ENCODE results near the gene GALNT9. TPM values are rescaled to one million over a fixed set of nuclear protein-coding genes. Genes with fewer than 3 reads are reported as not detected.

GALNT9 gene
- total RNA-seq, 2 donors from 2014 or later = 4.0 to 10.8 TPM

DNA sequence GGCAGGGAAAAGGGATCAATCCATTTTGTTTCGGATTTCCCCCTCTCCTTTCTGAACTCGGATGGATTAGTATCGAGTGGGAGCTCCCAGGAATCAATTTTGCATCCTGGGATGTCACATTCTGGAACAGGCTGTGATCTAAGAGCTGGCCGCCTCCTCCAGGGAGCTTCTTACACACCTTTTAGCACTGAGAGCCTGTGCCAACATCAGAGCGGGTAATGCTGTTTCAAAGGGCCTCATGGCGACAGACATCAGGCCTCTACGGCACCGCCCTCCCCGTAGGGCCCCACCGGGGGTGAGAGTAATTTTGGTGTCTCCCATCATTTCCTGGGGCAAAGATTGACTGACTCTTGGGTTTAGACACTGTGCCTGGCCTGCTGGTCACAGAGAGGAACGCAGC, 2.7 kb downstream of the GALNT9 start:
- no peak overlapping the region for H3K27ac ChIP-seq
- peaks cover 0 to 4% of the 10 kb centered on the region in 2 donors for H3K27me3 ChIP-seq
- TF ChIP-seq, protein P1, sequence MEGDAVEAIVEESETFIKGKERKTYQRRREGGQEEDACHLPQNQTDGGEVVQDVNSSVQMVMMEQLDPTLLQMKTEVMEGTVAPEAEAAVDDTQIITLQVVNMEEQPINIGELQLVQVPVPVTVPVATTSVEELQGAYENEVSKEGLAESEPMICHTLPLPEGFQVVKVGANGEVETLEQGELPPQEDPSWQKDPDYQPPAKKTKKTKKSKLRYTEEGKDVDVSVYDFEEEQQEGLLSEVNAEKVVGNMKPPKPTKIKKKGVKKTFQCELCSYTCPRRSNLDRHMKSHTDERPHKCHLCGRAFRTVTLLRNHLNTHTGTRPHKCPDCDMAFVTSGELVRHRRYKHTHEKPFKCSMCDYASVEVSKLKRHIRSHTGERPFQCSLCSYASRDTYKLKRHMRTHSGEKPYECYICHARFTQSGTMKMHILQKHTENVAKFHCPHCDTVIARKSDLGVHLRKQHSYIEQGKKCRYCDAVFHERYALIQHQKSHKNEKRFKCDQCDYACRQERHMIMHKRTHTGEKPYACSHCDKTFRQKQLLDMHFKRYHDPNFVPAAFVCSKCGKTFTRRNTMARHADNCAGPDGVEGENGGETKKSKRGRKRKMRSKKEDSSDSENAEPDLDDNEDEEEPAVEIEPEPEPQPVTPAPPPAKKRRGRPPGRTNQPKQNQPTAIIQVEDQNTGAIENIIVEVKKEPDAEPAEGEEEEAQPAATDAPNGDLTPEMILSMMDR (IDR thresholded peaks at IDR 0.05) = no peak
- peaks cover 0 to 24% of the 10 kb centered on the region in 2 donors for H3K4me1 ChIP-seq
- no peaks in the 10 kb centered on the region for H3K9me3 ChIP-seq
- no peak overlapping the region for H3K4me3 ChIP-seq
- DNase-seq (ENCODE audit: low spot score) = no peak
- no peaks in the 10 kb centered on the region for H3K36me3 ChIP-seq

DNA sequence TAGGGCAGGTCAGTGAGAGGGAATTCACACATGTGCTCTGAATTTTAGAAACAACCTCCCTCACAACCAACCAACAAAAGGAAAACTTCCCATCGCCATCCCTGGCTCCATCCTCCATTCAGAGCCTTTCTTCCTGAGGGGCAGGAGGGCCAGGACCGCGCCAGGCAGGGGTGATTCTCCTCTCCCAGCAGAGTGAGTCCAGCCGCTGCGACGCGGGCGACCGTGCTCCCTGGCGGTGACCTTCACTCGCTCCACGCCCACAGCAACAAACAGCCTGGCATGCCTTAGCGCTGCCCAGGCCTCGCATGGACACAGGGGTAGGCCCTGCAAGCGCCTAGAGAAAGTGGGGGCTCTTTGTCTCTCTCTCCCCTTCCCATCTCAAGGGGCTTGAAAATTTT, 3.7 kb downstream of the GALNT9 start:
- no peaks in the 10 kb centered on the region for H3K9me3 ChIP-seq
- no peaks in the 10 kb centered on the region for H3K36me3 ChIP-seq
- no peak for DNase-seq (ENCODE audit: low spot score)
- no peak overlapping the region for H3K4me3 ChIP-seq
- H3K4me1 ChIP-seq = peaks cover 0 to 24% of the 10 kb centered on the region in 2 donors
- peaks cover 0 to 4% of the 10 kb centered on the region in 2 donors for H3K27me3 ChIP-seq
- H3K27ac ChIP-seq = no peak overlapping the region
- TF ChIP-seq, protein P1 (IDR thresholded peaks at IDR 0.05) = no peak

DNA sequence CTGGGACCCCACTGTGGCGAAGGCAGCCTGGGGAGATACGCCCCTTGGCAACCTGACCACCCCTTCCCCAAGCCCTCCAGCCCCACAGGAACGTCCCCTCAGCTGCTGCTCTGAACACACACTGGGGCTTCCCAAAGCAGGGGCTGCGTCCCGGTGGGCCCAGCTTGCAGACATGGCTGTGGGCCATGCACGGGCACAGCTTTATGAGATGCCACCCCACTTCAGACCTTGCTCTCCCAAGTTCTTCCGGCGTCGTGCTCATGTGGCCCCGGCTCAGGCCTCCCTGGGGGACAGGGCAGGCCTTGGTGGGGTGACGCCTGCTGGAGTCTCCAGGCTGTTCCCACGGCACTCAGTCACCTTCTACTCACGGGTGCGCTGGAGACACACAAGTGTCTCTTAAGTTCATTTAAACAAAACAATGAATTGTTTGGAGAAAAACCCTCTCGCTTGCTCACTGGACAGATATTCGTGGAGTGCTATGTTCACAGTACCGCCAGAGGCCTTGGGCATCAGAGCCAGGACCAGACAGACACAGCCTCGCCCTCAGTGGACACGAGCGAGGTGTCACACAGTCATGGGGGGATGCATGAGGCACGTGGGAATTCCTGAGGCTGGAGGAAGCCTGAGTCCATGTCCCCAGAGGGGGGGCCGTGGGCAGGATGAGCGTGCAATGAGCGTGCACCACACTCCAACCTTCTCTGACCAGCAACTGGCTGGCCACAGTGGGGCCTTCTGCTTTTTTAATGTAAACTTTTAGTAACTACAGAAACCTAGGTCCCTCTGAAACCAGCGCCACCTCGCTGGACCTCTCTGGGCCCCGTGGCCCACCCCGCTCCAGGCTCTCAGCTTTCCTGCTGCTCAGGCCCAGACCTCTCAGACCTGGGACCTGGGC, 4.3 kb downstream of the GALNT9 start:
- DNase-seq (ENCODE audit: low spot score) = no peak
- no peaks in the 10 kb centered on the region for H3K9me3 ChIP-seq
- H3K4me1 ChIP-seq = peaks cover 0 to 24% of the 10 kb centered on the region in 2 donors
- no peak overlapping the region for H3K4me3 ChIP-seq
- H3K27ac ChIP-seq = no peak overlapping the region
- H3K36me3 ChIP-seq = no peaks in the 10 kb centered on the region
- TF ChIP-seq, protein P1 (IDR thresholded peaks at IDR 0.05) = no peak
- H3K27me3 ChIP-seq = no peaks in the 10 kb centered on the region

DNA sequence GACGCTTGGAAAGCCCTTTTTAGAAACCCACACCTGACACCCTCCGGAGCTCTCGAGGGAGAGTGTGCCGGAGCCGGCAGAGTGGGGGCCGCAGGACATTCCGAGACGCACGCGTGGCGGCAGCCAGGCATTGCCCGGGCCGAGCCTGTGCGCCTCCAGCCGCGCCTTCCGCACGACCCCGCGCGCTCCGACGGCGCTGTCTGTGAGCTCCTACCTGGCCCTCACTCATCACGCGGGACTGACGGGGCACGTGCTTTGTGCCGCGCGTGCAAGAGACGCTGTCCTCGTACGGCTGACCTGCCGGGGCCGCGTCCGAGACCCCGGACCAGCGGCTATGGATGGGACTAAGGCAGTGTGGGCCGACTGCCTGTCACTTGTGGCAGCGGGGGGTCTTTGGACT, 5.2 kb downstream of the GALNT9 start:
- TF ChIP-seq, protein P1 (IDR thresholded peaks at IDR 0.05) = no peak
- no peaks in the 10 kb centered on the region for H3K36me3 ChIP-seq
- no peak overlapping the region for H3K27ac ChIP-seq
- no peak for DNase-seq (ENCODE audit: low spot score)
- no peaks in the 10 kb centered on the region for H3K27me3 ChIP-seq
- H3K9me3 ChIP-seq = no peaks in the 10 kb centered on the region
- H3K4me1 ChIP-seq = peaks cover 0 to 19% of the 10 kb centered on the region in 2 donors
- no peak overlapping the region for H3K4me3 ChIP-seq

DNA sequence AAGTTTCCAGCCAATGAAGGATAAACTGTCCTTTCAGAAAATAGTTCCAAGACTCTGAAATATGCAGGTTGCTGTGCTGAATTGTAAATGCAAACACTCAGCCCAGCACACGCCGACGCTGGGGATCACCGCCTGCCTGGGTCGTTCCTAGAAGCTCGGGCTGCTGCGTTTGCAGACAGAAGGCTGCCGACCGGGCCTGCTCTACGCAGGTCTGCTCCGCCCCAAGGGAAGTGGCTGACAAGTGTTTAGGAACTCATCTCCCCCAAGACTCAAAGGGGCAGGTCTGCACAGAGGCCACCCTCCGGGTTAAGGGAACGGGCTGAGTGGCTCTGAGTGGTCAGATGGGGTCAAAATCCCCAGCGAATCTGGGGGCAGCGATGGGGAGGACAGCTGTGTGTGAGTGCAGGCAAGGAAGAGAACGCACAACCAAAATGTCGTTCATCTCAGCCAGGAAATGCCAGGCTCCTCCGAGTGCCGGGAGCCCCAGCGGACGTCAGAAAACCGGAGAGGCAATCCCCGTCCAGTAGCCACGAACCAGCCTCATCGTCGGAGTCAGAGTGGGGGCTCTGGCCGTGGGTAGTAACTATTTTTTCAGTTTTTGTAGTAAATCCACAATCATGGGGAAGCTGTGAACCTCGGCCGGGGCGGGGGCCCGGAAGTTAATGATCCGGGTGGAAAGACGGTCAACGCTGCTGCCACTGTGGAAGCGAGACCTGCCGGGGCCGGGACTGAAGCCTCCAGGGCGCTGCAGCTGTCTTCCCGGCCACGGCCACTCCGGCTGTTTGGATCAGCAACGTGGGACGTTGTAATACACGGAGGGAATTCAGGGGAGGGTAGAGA, 6.0 kb downstream of the GALNT9 start:
- Histone ChIP-seq H3K9me3 (no peaks in the 10 kb centered on the region), H3K4me3 (no peak overlapping the region)
- no peak for DNase-seq (ENCODE audit: low spot score)

More for the DNA sequence above, 6.0 kb downstream of the GALNT9 start:
- TF ChIP-seq, protein P1 (IDR thresholded peaks at IDR 0.05) = no peak
- Histone ChIP-seq H3K36me3 (no peaks in the 10 kb centered on the region), H3K27ac (no peak overlapping the region), H3K27me3 (no peaks in the 10 kb centered on the region), H3K4me1 (peaks cover 0 to 14% of the 10 kb centered on the region in 2 donors)
